HuH-7.5 (cell line): ENCODE results near the gene TEAD4.
A peak's percentile ranks its signal among the peaks of the same experiment; 100 is the strongest.

Experiments
- DNase-seq: peaks from one replicate; pipeline ENCODE4 v3.0.0; 2011; ENCODE audit warnings: low spot score

TEAD4 gene

GRCh38 chr12:3032770-3033538 lies 73.8 kb downstream of the TEAD4 start:
- no peak for DNase-seq

- DNase-seq: no peak
These were observed 74.3 kb downstream of the TEAD4 start for GRCh38 chr12:3033539-3033867.

- peak; percentile 87 for DNase-seq
These were observed 75.0 kb downstream of the TEAD4 start for GRCh38 chr12:3034067-3034750.

- DNase-seq: no peak
These were observed 76.0 kb downstream of the TEAD4 start for GRCh38 chr12:3035171-3035570.

- no peak for DNase-seq
These were observed 76.9 kb downstream of the TEAD4 start for GRCh38 chr12:3035815-3036702.

GRCh38 chr12:3036901-3037600 lies 77.9 kb downstream of the TEAD4 start:
- DNase-seq: no peak

GRCh38 chr12:3038166-3038565 lies 79.0 kb downstream of the TEAD4 start:
- DNase-seq: no peak

GRCh38 chr12:3038926-3039510 lies 79.8 kb downstream of the TEAD4 start:
- DNase-seq: no peak

- no peak for DNase-seq
These were observed 80.9 kb downstream of the TEAD4 start for GRCh38 chr12:3040026-3040656.

GRCh38 chr12:3040663-3041544 lies 81.7 kb downstream of the TEAD4 start:
- DNase-seq: no peak

- peak; percentile 94 for DNase-seq
These were observed 82.5 kb downstream of the TEAD4 start for GRCh38 chr12:3041558-3042164.

GRCh38 chr12:3042394-3042793 lies 83.2 kb downstream of the TEAD4 start:
- DNase-seq: no peak

GRCh38 chr12:3042826-3043225 lies 83.6 kb downstream of the TEAD4 start:
- no peak for DNase-seq

- no peak for DNase-seq
These were observed 84.2 kb downstream of the TEAD4 start for GRCh38 chr12:3043406-3043805.

GRCh38 chr12:3044141-3044630 lies 85.0 kb downstream of the TEAD4 start:
- no peak for DNase-seq

GRCh38 chr12:3045494-3045893 lies 86.3 kb downstream of the TEAD4 start:
- DNase-seq: no peak

- DNase-seq: no peak
These were observed 86.8 kb downstream of the TEAD4 start for GRCh38 chr12:3045989-3046388.

- DNase-seq: no peak
These were observed 87.4 kb downstream of the TEAD4 start for GRCh38 chr12:3046441-3047200.

- no peak for DNase-seq
These were observed 88.8 kb downstream of the TEAD4 start for GRCh38 chr12:3047961-3048360.
